Measurements from ENCODE around the gene RRAGD.

Gene RRAGD

GRCh38 chr6:89411145-89412070, 665 bp downstream of the RRAGD start:
- Histone ChIP-seq H4K5ac (ENCODE audit: low read length) (no peak overlapping the region), H3K56ac (ENCODE audit: low read length) (peak overlapping the region; percentile 90), H3K4me1 (ENCODE audit: control insufficient read depth, low read depth, low read length) (no peaks in the 10 kb centered on the region), H2BK5ac (ENCODE audit: low read length) (no peak overlapping the region), H3K27me3 (ENCODE audit: insufficient read depth, low read length, poor library complexity) (no peaks in the 10 kb centered on the region), H3K9ac (ENCODE audit: low read length) (peak overlapping the region; percentile 68), H3K79me2 (ENCODE audit: control insufficient read depth, insufficient read depth, low read length) (no peaks in the 10 kb centered on the region), H3K36me3 (ENCODE audit: control insufficient read depth, insufficient read depth, low read length) (no peaks in the 10 kb centered on the region), H3K27ac (ENCODE audit: low read depth, low read length) (no peak overlapping the region), H2BK120ac (ENCODE audit: low read depth, low read length) (no peak overlapping the region), H3K18ac (ENCODE audit: low read length) (peak overlapping the region; percentile 34), H3K4me3 (ENCODE audit: low read length) (peak overlapping the region; percentile 52), H3K23ac (ENCODE audit: low read length) (peak overlapping the region; percentile 59), H4K8ac (ENCODE audit: low read depth, low read length) (no peak overlapping the region), H3K79me1 (ENCODE audit: low read length) (no peaks in the 10 kb centered on the region), H2AK5ac (ENCODE audit: low read length) (no peak overlapping the region), H2BK15ac (replicated peaks; ENCODE audit: low read depth) (no peak overlapping the region), H3K4ac (ENCODE audit: low read depth, low read length) (no peak overlapping the region), H3K4me2 (ENCODE audit: low read length) (peak overlapping the region; percentile 59)
- DNase-seq = peak; percentile 70
- WGBS (ENCODE audit: extremely low coverage, insufficient coverage, low lambda C conversion rate) = no CpG with 5 or more reads among the region's 93 CpGs

GRCh38 chr6:89410788-89411144, 1.3 kb downstream of the RRAGD start:
- no CpG with 5 or more reads among the region's 4 CpGs for WGBS (ENCODE audit: extremely low coverage, insufficient coverage, low lambda C conversion rate)

GRCh38 chr6:89410231-89410761, 1.8 kb downstream of the RRAGD start:
- H4K8ac ChIP-seq (ENCODE audit: low read depth, low read length) = no peak overlapping the region
- H3K18ac ChIP-seq (ENCODE audit: low read length) = no peak overlapping the region
- H2AK5ac ChIP-seq (ENCODE audit: low read length) = no peak overlapping the region
- no peak overlapping the region for H3K27ac ChIP-seq (ENCODE audit: low read depth, low read length)
- H2BK5ac ChIP-seq (ENCODE audit: low read length) = no peak overlapping the region
- H3K79me1 ChIP-seq (ENCODE audit: low read length) = peaks cover 1% of the 10 kb centered on the region
- H3K36me3 ChIP-seq (ENCODE audit: control insufficient read depth, insufficient read depth, low read length) = no peaks in the 10 kb centered on the region
- DNase-seq = no peak
- no peaks in the 10 kb centered on the region for H3K79me2 ChIP-seq (ENCODE audit: control insufficient read depth, insufficient read depth, low read length)
- no peak overlapping the region for H3K23ac ChIP-seq (ENCODE audit: low read length)
- no peak overlapping the region for H3K56ac ChIP-seq (ENCODE audit: low read length)
- no peak overlapping the region for H3K4me3 ChIP-seq (ENCODE audit: low read length)
- no peak overlapping the region for H4K5ac ChIP-seq (ENCODE audit: low read length)
- H2BK120ac ChIP-seq (ENCODE audit: low read depth, low read length) = no peak overlapping the region
- H3K4me2 ChIP-seq (ENCODE audit: low read length) = peak overlapping the region; percentile 2
- no peaks in the 10 kb centered on the region for H3K27me3 ChIP-seq (ENCODE audit: insufficient read depth, low read length, poor library complexity)
- peaks cover 2% of the 10 kb centered on the region for H3K4me1 ChIP-seq (ENCODE audit: control insufficient read depth, low read depth, low read length)
- no CpG with 5 or more reads among the region's 10 CpGs for WGBS (ENCODE audit: extremely low coverage, insufficient coverage, low lambda C conversion rate)
- H3K9ac ChIP-seq (ENCODE audit: low read length) = no peak overlapping the region
- H3K4ac ChIP-seq (ENCODE audit: low read depth, low read length) = no peak overlapping the region
- no peak overlapping the region for H2BK15ac ChIP-seq (replicated peaks; ENCODE audit: low read depth)

More at GRCh38 chr6:89410788-89411144, 1.3 kb downstream of the RRAGD start:
- no peak overlapping the region for H3K4ac ChIP-seq (ENCODE audit: low read depth, low read length)
- no peak overlapping the region for H3K56ac ChIP-seq (ENCODE audit: low read length)
- H2BK5ac ChIP-seq (ENCODE audit: low read length) = no peak overlapping the region
- H3K4me3 ChIP-seq (ENCODE audit: low read length) = peak overlapping the region; percentile 52
- no peak for DNase-seq
- H3K4me1 ChIP-seq (ENCODE audit: control insufficient read depth, low read depth, low read length) = no peaks in the 10 kb centered on the region
- H3K9ac ChIP-seq (ENCODE audit: low read length) = peak overlapping the region; percentile 68
- H3K36me3 ChIP-seq (ENCODE audit: control insufficient read depth, insufficient read depth, low read length) = no peaks in the 10 kb centered on the region
- no peak overlapping the region for H4K5ac ChIP-seq (ENCODE audit: low read length)
- no peak overlapping the region for H3K23ac ChIP-seq (ENCODE audit: low read length)
- no peak overlapping the region for H2AK5ac ChIP-seq (ENCODE audit: low read length)
- H3K4me2 ChIP-seq (ENCODE audit: low read length) = peak overlapping the region; percentile 59
- no peak overlapping the region for H3K18ac ChIP-seq (ENCODE audit: low read length)
- no peaks in the 10 kb centered on the region for H3K27me3 ChIP-seq (ENCODE audit: insufficient read depth, low read length, poor library complexity)
- no peak overlapping the region for H2BK15ac ChIP-seq (replicated peaks; ENCODE audit: low read depth)
- no peaks in the 10 kb centered on the region for H3K79me2 ChIP-seq (ENCODE audit: control insufficient read depth, insufficient read depth, low read length)
- H3K27ac ChIP-seq (ENCODE audit: low read depth, low read length) = no peak overlapping the region
- no peak overlapping the region for H4K8ac ChIP-seq (ENCODE audit: low read depth, low read length)
- no peak overlapping the region for H2BK120ac ChIP-seq (ENCODE audit: low read depth, low read length)
- H3K79me1 ChIP-seq (ENCODE audit: low read length) = no peaks in the 10 kb centered on the region

GRCh38 chr6:89409461-89410035, 2.5 kb downstream of the RRAGD start:
- H3K56ac ChIP-seq (ENCODE audit: low read length) = no peak overlapping the region
- H3K4me1 ChIP-seq (ENCODE audit: control insufficient read depth, low read depth, low read length) = peaks cover 3% of the 10 kb centered on the region
- DNase-seq = peak; percentile 72
- no peak overlapping the region for H4K5ac ChIP-seq (ENCODE audit: low read length)
- no peaks in the 10 kb centered on the region for H3K27me3 ChIP-seq (ENCODE audit: insufficient read depth, low read length, poor library complexity)
- H3K36me3 ChIP-seq (ENCODE audit: control insufficient read depth, insufficient read depth, low read length) = no peaks in the 10 kb centered on the region
- no peak overlapping the region for H2BK15ac ChIP-seq (replicated peaks; ENCODE audit: low read depth)
- H3K4me2 ChIP-seq (ENCODE audit: low read length) = peak overlapping the region; percentile 2
- no peak overlapping the region for H3K4me3 ChIP-seq (ENCODE audit: low read length)
- peaks cover 2% of the 10 kb centered on the region for H3K79me1 ChIP-seq (ENCODE audit: low read length)
- H3K4ac ChIP-seq (ENCODE audit: low read depth, low read length) = no peak overlapping the region
- no peak overlapping the region for H4K8ac ChIP-seq (ENCODE audit: low read depth, low read length)
- no peak overlapping the region for H3K9ac ChIP-seq (ENCODE audit: low read length)
- no peak overlapping the region for H2BK120ac ChIP-seq (ENCODE audit: low read depth, low read length)
- no peak overlapping the region for H3K23ac ChIP-seq (ENCODE audit: low read length)
- H3K18ac ChIP-seq (ENCODE audit: low read length) = no peak overlapping the region
- no peak overlapping the region for H3K27ac ChIP-seq (ENCODE audit: low read depth, low read length)
- H3K79me2 ChIP-seq (ENCODE audit: control insufficient read depth, insufficient read depth, low read length) = no peaks in the 10 kb centered on the region
- no CpG with 5 or more reads among the region's 7 CpGs for WGBS (ENCODE audit: extremely low coverage, insufficient coverage, low lambda C conversion rate)
- H2BK5ac ChIP-seq (ENCODE audit: low read length) = no peak overlapping the region
- H2AK5ac ChIP-seq (ENCODE audit: low read length) = no peak overlapping the region

GRCh38 chr6:89406141-89406540, 5.9 kb downstream of the RRAGD start:
- Histone ChIP-seq H4K5ac (ENCODE audit: low read length) (no peak overlapping the region), H3K9ac (ENCODE audit: low read length) (no peak overlapping the region), H3K18ac (ENCODE audit: low read length) (no peak overlapping the region), H3K4me2 (ENCODE audit: low read length) (no peak overlapping the region), H3K79me1 (ENCODE audit: low read length) (peaks cover 2% of the 10 kb centered on the region), H3K79me2 (ENCODE audit: control insufficient read depth, insufficient read depth, low read length) (no peaks in the 10 kb centered on the region), H2BK5ac (ENCODE audit: low read length) (no peak overlapping the region), H3K4me1 (ENCODE audit: control insufficient read depth, low read depth, low read length) (peaks cover 3% of the 10 kb centered on the region), H3K27me3 (ENCODE audit: insufficient read depth, low read length, poor library complexity) (no peaks in the 10 kb centered on the region), H3K56ac (ENCODE audit: low read length) (peak overlapping the region; percentile 30), H3K27ac (ENCODE audit: low read depth, low read length) (no peak overlapping the region), H2BK120ac (ENCODE audit: low read depth, low read length) (no peak overlapping the region), H3K23ac (ENCODE audit: low read length) (no peak overlapping the region), H3K4ac (ENCODE audit: low read depth, low read length) (no peak overlapping the region), H2AK5ac (ENCODE audit: low read length) (no peak overlapping the region), H4K8ac (ENCODE audit: low read depth, low read length) (no peak overlapping the region), H2BK15ac (replicated peaks; ENCODE audit: low read depth) (no peak overlapping the region), H3K4me3 (ENCODE audit: low read length) (no peak overlapping the region), H3K36me3 (ENCODE audit: control insufficient read depth, insufficient read depth, low read length) (no peaks in the 10 kb centered on the region)
- DNase-seq = no peak
- no CpG with 5 or more reads among the region's 10 CpGs for WGBS (ENCODE audit: extremely low coverage, insufficient coverage, low lambda C conversion rate)
